GM12878 (cell line): ENCODE data around the gene ATP6V0D1. TPM values are rescaled to one million over a fixed set of nuclear protein-coding genes. Genes with fewer than 3 reads are reported as not detected.
"Not testable (repeated sequence)": the region's sequence is repeated elsewhere in the genome, so short reads cannot be mapped to it uniquely, and the experiment has no call there.

Source experiments
- ATAC-seq: fragments of 200-7000 bp; cut with Tn5 transposase; 3 replicates; pipeline ENCODE4 v1.9.1; 2020; ENCODE audit warnings: mild to moderate bottlenecking, moderate library complexity
- BruUV-seq: library from RNA; stranded (reverse); fragments of 400-500 nt; replicated peaks from 2 replicates; lab custom pipeline; 2021; lab: Mats Ljungman, UMichigan
- CTCF ChIA-PET: fragments of 300-600 bp; sonication (Branson Sonifier 250); formaldehyde crosslinking; extraction: SDS; loops from one replicate; lab custom pipeline; 2021; ENCODE audit warnings: inconsistent platforms; lab: Yijun Ruan, JAX
- POLR2A ChIA-PET: fragments of 350-600 bp; formaldehyde crosslinking; extraction: SDS; loops from one replicate; lab custom pipeline; 2021; ENCODE audit warnings: inconsistent platforms; lab: Charles Lee
- RAD21 ChIA-PET: fragments of 300-600 bp; sonication (Branson Sonifier 250); formaldehyde crosslinking; loops from one replicate; lab custom pipeline; 2023; ENCODE audit warnings: antibody characterized with exemption; ENCODE audit not compliant: unreplicated experiment; lab: Charles Lee
- SMC1A ChIA-PET: fragments of 300-600 bp; sonication (Branson Sonifier 250); formaldehyde crosslinking; loops from one replicate; lab custom pipeline; 2023; ENCODE audit not compliant: unreplicated experiment, uncharacterized antibody; lab: Charles Lee
- DNase-seq: peaks from one replicate; pipeline ENCODE4 v3.0.0-alpha.2; 2011; ENCODE audit warnings: low read depth, low spot score
- FAIRE-seq: peaks from 3 replicates; lab custom pipeline; 2011; peaks lifted over from hg19 to GRCh38; lab: Jason Lieb, UNC
- H2AFZ ChIP-seq: 2 replicates; pipeline ENCODE4 v1.6.0; 2011; ENCODE audit warnings: low read depth, low read length, control low read depth; ENCODE audit not compliant: control insufficient read depth
- H3K27ac ChIP-seq: 2 replicates; pipeline ENCODE4 v1.5.1; 2011; ENCODE audit warnings: control low read depth; ENCODE audit not compliant: control insufficient read depth, insufficient read depth
- H3K27me3 ChIP-seq, 2 experiments: replicated peaks in 1 of 2; 2 replicates each; pipeline versions ENCODE4 v1.6.0 to v1.6.1; 2011; ENCODE audit warnings: low read length in 1 of 2; ENCODE audit not compliant: control insufficient read depth in 2 of 2, insufficient read depth in 2 of 2
- H3K36me3 ChIP-seq, 2 experiments: 2 replicates each; pipeline ENCODE4 v1.5.1; 2011; ENCODE audit warnings: low read length in 1 of 2; ENCODE audit not compliant: control insufficient read depth in 2 of 2, insufficient read depth in 2 of 2
- H3K4me1 ChIP-seq: 2 replicates; pipeline ENCODE4 v1.6.1; 2011; ENCODE audit warnings: mild to moderate bottlenecking, low read length, moderate library complexity, mixed read lengths; ENCODE audit not compliant: control insufficient read depth, insufficient read depth
- H3K4me2 ChIP-seq: 2 replicates; pipeline ENCODE4 v1.6.0; 2011; ENCODE audit warnings: control low read depth; ENCODE audit not compliant: control insufficient read depth, insufficient read depth
- H3K4me3 ChIP-seq: fragments of 200-600 bp; sonication (generic); 2 replicates; pipeline ENCODE4 v1.5.1; 2016
- H3K79me2 ChIP-seq: 2 replicates; pipeline ENCODE4 v1.6.0; 2011; ENCODE audit warnings: low read length; ENCODE audit not compliant: control insufficient read depth, insufficient read depth
- H3K9ac ChIP-seq: 2 replicates; pipeline ENCODE4 v1.8.0; 2011; ENCODE audit warnings: low read length, control low read depth, mixed read lengths; ENCODE audit not compliant: control insufficient read depth, insufficient read depth
- H3K9me3 ChIP-seq: replicated peaks from 3 replicates; pipeline ENCODE4 v1.5.1; 2011; ENCODE audit warnings: mild to moderate bottlenecking, low read length; ENCODE audit not compliant: control insufficient read depth, insufficient read depth
- H4K20me1 ChIP-seq: 2 replicates; pipeline ENCODE4 v1.6.0; 2011; ENCODE audit not compliant: control insufficient read depth, insufficient read depth
- BMI1 ChIP-seq: fragments of 450-650 bp; IDR thresholded peaks from 2 replicates; pipeline ENCODE4 v1.6.1; 2016; ENCODE audit warnings: mild to moderate bottlenecking, moderate library complexity, borderline replicate concordance
- CBFB ChIP-seq: IDR thresholded peaks from 2 replicates; pipeline ENCODE4 v1.6.1; 2016; ENCODE audit warnings: antibody characterized with exemption, low read depth
- GABPA ChIP-seq: IDR thresholded peaks from 2 replicates; pipeline ENCODE4 v1.6.1; 2014; ENCODE audit warnings: antibody characterized with exemption, low read depth, mild to moderate bottlenecking, inconsistent platforms
- MEF2A ChIP-seq: IDR thresholded peaks from 2 replicates; pipeline ENCODE4 v1.6.1; 2011; ENCODE audit warnings: low read depth, mild to moderate bottlenecking, low read length, moderate library complexity; ENCODE audit not compliant: insufficient read depth
- RAD51 ChIP-seq: fragments of 450-650 bp; IDR thresholded peaks from 2 replicates; pipeline ENCODE4 v1.6.1; 2016; ENCODE audit warnings: moderate library complexity, mild to moderate bottlenecking, inconsistent platforms
- REST ChIP-seq: IDR thresholded peaks from 2 replicates; pipeline ENCODE4 v1.6.1; 2012; ENCODE audit warnings: mild to moderate bottlenecking, low read depth, low read length
- YBX1 ChIP-seq: fragments of 450-650 bp; IDR thresholded peaks from 2 replicates; pipeline ENCODE4 v1.6.1; 2016; ENCODE audit warnings: antibody characterized with exemption
- YY1 ChIP-seq: IDR thresholded peaks from 2 replicates; pipeline ENCODE4 v1.6.1; 2011; ENCODE audit warnings: low read depth, mild to moderate bottlenecking, low read length
- WGBS: methylation state at CpG from one replicate; pipeline ENCODE4 v1.1.6; 2016; ENCODE audit warnings: low lambda C conversion rate; ENCODE audit not compliant: insufficient replicate concordance, insufficient coverage; ENCODE audit errors: missing lambda C conversion rate; 5-methylcytosine and 5-hydroxymethylcytosine counted together
- in situ Hi-C: fragments of 300-500 bp; cut with MboI; formaldehyde crosslinking; loops from 9 replicates; pipeline ENCODE4 v1.14.3; 2018; ENCODE audit warnings: mixed read lengths
- intact Hi-C: fragments of 100-400 bp; cut with micrococcal nuclease; formaldehyde crosslinking; loops from one replicate; pipeline ENCODE4 v1.14.2; 2022; ENCODE audit not compliant: unreplicated experiment
- polyA plus RNA-seq, 11 experiments: library from polyadenylated mRNA; depleted of rRNA in 4 of 11; unstranded in 6 of 11; stranded (reverse) in 5 of 11; fragments of >200 nt; fragmentation: Nextera tagmentation in 4 of 11; fragmentation: Illumina TruSeq in 1 of 11; extraction: Ambion mirVana in 4 of 11; extraction: Trizol in 1 of 11; gene quantifications; 1 replicate in 1 of 11; 2 replicates in 10 of 11; pipeline versions ENCODE4 v1.2.1 to v1.2.3, GENCODE V29; 2011 to 2016; ENCODE audit warnings: inconsistent platforms in 2 of 11, missing spikeins in 2 of 11, low read depth in 1 of 11
- total RNA-seq, 4 experiments: library from RNA; depleted of rRNA in 3 of 4; stranded (reverse); fragments of >200 nt in 3 of 4; fragmentation: Illumina TruSeq in 1 of 4; extraction: Trizol in 1 of 4; gene quantifications; 2 replicates each; pipeline versions ENCODE4 v1.2.1 to v1.2.3, GENCODE V29; 2013 to 2021

The ATP6V0D1 gene
- total and polyA plus RNA-seq, 10 of the 15 experiments (the other 5 are each of a cell fraction or from before 2014, with no cell fraction given), result 28.1 to 141 (median 70.3) TPM

GRCh38 chr16:67513892-67514291, 32.9 kb upstream of the ATP6V0D1 start:
- ATAC-seq, DNase-seq, H3K4me3 ChIP-seq, in situ Hi-C loops, H3K4me2 ChIP-seq, H4K20me1 ChIP-seq, H3K36me3 ChIP-seq, H3K79me2 ChIP-seq, H3K27me3 ChIP-seq, BruUV-seq, H3K9ac ChIP-seq, FAIRE-seq, H3K9me3 ChIP-seq: not testable (repeated sequence)
- peaks cover 45% of the 10 kb centered on the region for H3K4me1 ChIP-seq
- peak overlapping the region; percentile 38 for H3K27ac ChIP-seq
- peak overlapping the region; percentile 13 for H2AFZ ChIP-seq
- ChIA-PET POLR2A (interaction anchor here (0.5 to 5.9 kb wide), 7 partner anchors 14 to 354 kb away, joined by 3 to 42 read pairs (median 4); partner anchors contain the start of genes ATP6V0D1, FBXL8 and TRADD), CTCF (interaction anchor here (0.5 to 14.1 kb wide), 27 partner anchors 8 to 776 kb away, joined by 3 to 453 read pairs (median 4); partner anchors contain the start of genes AGRP, ATP6V0D1, C16orf86 and CTCF), SMC1A (interaction anchor here (0.6 to 5.9 kb wide), 14 partner anchors 9 to 331 kb away, joined by 3 to 92 read pairs (median 3); partner anchors contain the start of genes AGRP, ATP6V0D1 and FHOD1), RAD21 (interaction anchor here (0.7 to 8.8 kb wide), 21 partner anchors 8 to 270 kb away, joined by 3 to 172 read pairs (median 4); partner anchors contain the start of genes ACD, ATP6V0D1 and CARMIL2)
- 53% methylated on average over 1 of the region's 1 CpG for WGBS
- intact Hi-C loops, result loop anchor here (1.0 kb wide), 4 partner anchors 20 to 86 kb away; partner anchors contain the start of gene ATP6V0D1

- DNase-seq, result no peak
- CTCF ChIA-PET, result interaction anchor here (1.4 to 14.1 kb wide), 3 partner anchors 12 to 38 kb away, joined by 3 to 453 read pairs (median 8); no protein-coding TSS in a partner anchor
- Histone ChIP-seq H3K36me3 (no peaks in the 10 kb centered on the region), H3K4me3 (no peak overlapping the region), H2AFZ (no peak overlapping the region), H3K9ac (no peak overlapping the region), H3K4me1 (peaks cover 24% of the 10 kb centered on the region), H3K79me2 (no peaks in the 10 kb centered on the region), H3K4me2 (no peak overlapping the region), H3K27ac (no peak overlapping the region), H4K20me1 (no peaks in the 10 kb centered on the region), H3K27me3 (no peaks in the 10 kb centered on the region), H3K9me3 (no peaks in the 10 kb centered on the region)
- BruUV-seq, result no TSS peak
- no peak for ATAC-seq
- RAD21 ChIA-PET, result interaction anchor here (0.8 kb wide), 1 partner anchor 27 kb away, joined by 3 read pairs; no protein-coding TSS in a partner anchor
- SMC1A ChIA-PET, result interaction anchor here (1.0 to 1.4 kb wide), 3 partner anchors 9 to 45 kb away, joined by 3 to 4 read pairs (median 3); no protein-coding TSS in a partner anchor
- POLR2A ChIA-PET, result no interaction called here
- in situ Hi-C loops, result no loop called here
- no peak for FAIRE-seq
- intact Hi-C loops, result no loop called here
- WGBS, result 57% methylated on average over 4 of the region's 4 CpGs
- no peak for TF ChIP-seq YBX1
- no peak for TF ChIP-seq RAD51
- TF ChIP-seq REST, result no peak
- TF ChIP-seq BMI1, result no peak
- TF ChIP-seq MEF2A, result no peak
- TF ChIP-seq CBFB, result no peak
- TF ChIP-seq GABPA, result no peak
- TF ChIP-seq YY1, result no peak
These were observed 28.1 kb upstream of the ATP6V0D1 start for GRCh38 chr16:67509016-67509415.
